Fibroblast of skin of right quadriceps (primary cell): ENCODE data around the gene STIM2.
"Not testable (repeated sequence)": the region's sequence is repeated elsewhere in the genome, so short reads cannot be mapped to it uniquely, and the experiment has no call there.

ENCODE experiments used
- DNase-seq: peaks from one replicate; pipeline ENCODE4 v3.0.0-alpha.2; 2013

STIM2 gene

GRCh38 chr4:26870576-26871262 is 10.1 kb downstream of the STIM2 start:
- no peak for DNase-seq

DNA sequence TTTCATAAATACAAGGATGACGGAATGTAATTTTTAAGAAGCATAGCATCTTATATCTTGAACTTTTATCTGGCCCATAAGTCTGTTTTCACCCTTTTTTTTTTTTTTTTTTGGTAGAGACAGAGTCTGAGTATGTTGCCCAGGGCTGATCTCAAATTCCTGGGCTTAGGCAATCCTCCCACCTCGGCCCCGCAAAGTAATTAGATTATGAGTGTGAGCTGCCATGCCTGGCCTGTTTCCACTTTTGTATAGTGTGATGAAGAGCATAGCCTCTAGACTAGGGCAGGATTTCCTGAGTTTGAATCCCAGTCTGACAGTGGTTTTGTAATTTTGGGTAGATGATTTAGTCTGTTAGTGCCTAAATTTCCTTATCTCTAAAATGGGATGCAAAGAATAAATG is 11.0 kb downstream of the STIM2 start:
- peak; percentile 55 for DNase-seq

DNA sequence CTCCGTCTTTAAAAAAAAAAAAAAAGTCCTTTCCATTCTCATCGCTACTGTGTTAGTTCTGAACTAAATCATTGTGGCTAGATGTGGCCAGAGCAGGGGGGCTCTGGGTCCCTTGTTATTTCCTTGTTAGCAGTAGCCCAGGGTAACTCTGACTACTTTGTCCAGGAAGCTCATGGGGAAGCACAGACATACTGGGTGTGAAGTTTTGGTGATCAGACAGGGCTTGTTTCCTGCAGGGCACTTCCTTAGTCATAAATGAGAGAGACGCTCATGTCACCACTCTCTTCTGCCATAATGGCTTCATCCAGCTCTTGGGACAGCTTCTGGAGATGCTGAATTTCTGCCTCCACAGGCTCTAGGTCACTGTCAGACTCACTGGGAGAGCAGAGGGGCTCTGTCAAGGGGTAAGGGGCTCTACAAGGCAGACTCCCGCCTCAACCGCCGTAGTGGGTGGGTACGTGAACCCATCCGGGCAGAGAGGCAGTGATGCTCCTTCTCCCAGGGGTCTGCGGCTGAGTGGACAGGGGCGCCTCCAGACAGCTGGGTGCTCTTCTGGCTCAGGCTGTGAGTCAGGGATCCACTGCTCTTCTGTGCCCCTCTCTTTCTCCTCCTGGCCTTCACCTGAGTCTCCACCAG is 12.9 kb downstream of the STIM2 start:
- no peak for DNase-seq

DNA sequence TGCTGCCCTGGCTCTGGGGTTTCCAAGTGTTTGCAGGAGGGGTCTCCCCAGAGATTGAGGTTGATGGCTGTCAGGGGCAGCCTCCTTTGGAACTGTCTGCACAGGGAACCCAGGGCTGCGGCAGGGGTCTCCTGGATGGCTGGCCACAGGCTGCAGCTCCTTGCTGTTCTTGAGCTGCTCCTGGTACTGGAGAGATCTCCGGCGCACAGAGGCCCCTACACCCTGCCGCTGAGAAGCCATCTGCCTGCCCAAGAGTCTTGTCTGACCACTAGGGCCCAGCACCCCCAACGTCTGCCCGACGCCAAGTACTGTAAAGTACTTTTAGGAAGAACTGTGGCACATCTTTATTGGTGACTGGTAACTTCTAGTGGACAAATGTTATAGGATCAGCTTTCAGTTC is 13.5 kb downstream of the STIM2 start:
- no peak for DNase-seq

DNA sequence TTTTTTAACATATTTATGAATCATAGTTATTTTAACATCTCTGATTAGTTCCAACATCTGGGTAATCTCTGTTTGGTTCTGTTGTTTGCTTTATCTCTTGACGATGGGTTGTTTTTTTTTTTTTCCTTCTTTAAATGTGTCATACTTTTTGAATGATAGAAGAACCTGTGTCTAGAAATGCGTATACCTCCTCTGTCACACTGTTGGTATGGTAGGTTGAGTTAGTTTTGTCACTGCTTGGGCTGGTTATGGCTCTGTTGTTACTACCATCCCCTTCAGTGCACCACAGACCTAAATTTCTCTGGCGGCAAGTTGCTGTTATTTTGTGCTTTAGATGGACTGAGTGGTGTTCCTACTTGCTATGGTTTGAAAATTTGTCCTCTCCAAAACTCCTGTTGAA is 16.8 kb downstream of the STIM2 start:
- no peak for DNase-seq

- DNase-seq: no peak
Measured at GRCh38 chr4:26877961-26878360, 17.3 kb downstream of the STIM2 start.

- peak; percentile 4 for DNase-seq
Measured at GRCh38 chr4:26878794-26879391, 18.3 kb downstream of the STIM2 start.

DNA sequence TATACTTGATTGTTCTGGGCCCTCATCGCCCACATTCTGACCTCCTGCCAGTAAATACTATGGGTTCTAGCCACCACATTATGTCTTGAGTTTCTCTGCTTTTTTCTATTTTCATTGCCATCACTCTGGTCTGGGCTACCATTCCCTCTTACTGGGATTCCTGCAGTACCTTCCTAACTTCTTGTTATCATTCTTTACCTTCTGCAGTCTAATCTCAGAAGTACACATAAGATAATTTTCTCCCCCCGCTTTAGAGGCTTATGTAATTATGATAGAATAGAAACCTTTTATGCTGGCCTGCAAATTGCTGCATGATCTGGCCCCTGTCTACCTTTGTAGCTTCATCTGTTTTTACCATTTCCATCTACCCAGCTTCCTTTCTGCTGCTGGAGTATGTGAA is 19.2 kb downstream of the STIM2 start:
- no peak for DNase-seq

GRCh38 chr4:26884026-26884425 is 23.4 kb downstream of the STIM2 start:
- DNase-seq: no peak

DNA sequence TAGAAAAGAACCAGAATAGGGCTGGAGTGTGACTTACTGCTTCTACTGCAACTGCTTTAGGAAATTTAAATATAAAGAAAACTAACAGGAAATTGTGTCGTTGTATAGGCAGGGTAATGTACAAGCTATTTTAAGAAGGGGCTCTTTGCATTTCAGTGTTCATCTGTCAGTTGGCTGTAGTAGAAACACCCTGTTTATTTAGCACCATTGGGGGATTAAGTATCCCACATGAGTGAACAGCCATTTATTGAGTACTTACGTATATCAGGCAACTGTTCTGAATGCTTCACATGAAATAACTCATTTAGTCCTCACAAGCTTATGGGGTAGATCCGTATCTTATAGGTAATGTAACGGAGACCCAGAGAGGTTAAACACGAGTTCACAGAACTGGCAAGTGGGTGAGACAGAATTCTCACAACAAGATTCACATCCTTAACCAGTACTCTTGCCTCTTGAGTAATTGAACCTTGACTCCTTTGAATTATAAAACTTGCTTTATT is 23.9 kb downstream of the STIM2 start:
- DNase-seq: no peak

- DNase-seq: no peak
Measured at GRCh38 chr4:26885912-26886274, 25.3 kb downstream of the STIM2 start.

DNA sequence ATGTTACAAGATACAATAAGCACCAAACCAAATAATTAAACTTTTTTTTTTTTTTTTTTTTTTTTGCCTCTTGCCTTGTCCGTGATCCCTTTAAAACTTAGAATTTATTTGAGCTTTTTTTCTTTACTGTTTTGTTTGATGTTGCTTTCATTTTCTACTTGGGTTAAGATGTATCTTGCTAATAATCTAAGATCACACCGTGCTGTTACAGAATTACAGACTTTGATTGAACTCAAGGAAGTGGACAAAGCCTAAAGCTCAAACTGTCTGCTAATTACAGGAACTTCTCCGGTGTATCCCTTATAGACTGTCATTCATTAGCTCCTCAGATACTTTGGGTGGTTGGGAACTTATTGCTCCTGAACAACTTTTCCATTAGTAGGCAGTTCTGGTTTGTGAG is 26.5 kb downstream of the STIM2 start:
- DNase-seq: no peak

GRCh38 chr4:26887809-26888208 is 27.2 kb downstream of the STIM2 start:
- no peak for DNase-seq

GRCh38 chr4:26889356-26889755 is 28.7 kb downstream of the STIM2 start:
- no peak for DNase-seq

GRCh38 chr4:26891054-26891453 is 30.4 kb downstream of the STIM2 start:
- no peak for DNase-seq

GRCh38 chr4:26891867-26892266 is 31.2 kb downstream of the STIM2 start:
- no peak for DNase-seq

- no peak for DNase-seq
Measured at GRCh38 chr4:26892480-26893150, 32.0 kb downstream of the STIM2 start.

DNA sequence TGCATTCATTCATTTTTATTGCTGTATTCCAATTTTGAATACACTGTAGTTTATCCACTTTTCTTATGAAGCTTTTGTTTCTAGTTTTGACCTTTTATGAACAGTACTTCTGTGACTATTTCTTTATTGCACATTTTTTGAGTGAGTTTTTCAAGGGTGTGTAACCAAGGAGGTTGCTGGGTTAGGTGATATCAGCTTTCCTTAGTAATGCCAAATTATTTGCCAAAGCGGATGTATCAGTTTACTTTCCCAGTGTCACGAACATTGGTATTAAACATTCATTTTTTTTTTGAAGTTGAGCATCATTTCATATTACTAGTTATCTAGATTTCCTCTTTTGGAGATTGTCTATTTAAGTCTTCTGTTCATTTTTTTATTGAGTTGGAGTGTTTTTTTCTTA is 32.9 kb downstream of the STIM2 start:
- no peak for DNase-seq

DNA sequence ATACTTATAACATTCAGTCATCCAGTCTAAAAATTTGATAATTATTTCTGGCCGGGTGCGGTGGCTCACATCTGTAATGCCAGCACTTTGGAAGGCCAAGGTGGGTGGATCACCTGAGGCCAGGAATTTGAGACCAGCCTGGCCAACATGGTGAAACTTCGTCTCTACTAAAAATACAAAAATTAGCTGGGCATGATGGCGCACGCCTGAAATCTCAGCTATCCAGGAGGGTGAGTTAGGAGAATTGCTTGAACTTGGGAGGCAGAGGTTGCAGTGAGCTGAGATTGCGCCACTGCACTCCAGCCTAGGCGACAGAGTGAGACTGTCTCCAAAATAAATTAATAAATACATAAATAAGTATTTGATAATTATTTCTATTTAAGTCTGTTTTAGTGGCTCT is 34.2 kb downstream of the STIM2 start:
- not testable (repeated sequence) for DNase-seq

- DNase-seq: peak; percentile 27
Measured at GRCh38 chr4:26896636-26897035, 36.0 kb downstream of the STIM2 start.

GRCh38 chr4:26899991-26900390 is 39.4 kb downstream of the STIM2 start:
- DNase-seq: no peak

- no peak for DNase-seq
Measured at GRCh38 chr4:26900765-26901164, 40.1 kb downstream of the STIM2 start.

DNA sequence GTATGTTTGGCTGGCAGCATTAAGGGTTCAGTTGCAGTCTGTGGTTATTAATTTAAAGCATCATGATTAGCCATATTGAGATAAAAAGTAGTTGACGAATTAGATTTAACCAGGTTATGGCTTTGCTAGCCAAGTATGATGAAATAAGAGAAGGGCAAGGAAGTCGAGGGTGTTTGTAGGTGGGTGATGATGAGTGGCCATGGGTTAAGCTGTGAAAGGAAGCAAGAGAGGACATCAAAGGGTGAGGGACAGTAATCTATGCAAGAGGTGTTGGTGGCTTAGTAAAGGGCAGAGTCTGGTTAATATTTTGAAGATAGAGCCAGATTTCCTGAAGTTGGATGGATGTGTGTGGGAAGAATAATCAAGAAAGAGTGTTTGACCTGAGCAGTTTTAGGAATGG is 44.5 kb downstream of the STIM2 start:
- DNase-seq: no peak
